Brain microvascular endothelial cell (primary cell): ENCODE data around the gene FARS2.

Source experiments
- DNase-seq: peaks from one replicate; pipeline ENCODE4 v3.0.0-alpha.2; 2020
- H3K27ac ChIP-seq: fragments of 250-450 bp; sonication (Bioruptor Pico); 2 replicates; pipeline ENCODE4 v1.5.1; 2020; ENCODE audit warnings: mild to moderate bottlenecking, moderate library complexity
- H3K27me3 ChIP-seq: fragments of 250-450 bp; sonication (Bioruptor Pico); replicated peaks from 2 replicates; pipeline ENCODE4 v1.5.1; 2020; ENCODE audit warnings: mild to moderate bottlenecking
- H3K36me3 ChIP-seq: fragments of 250-450 bp; sonication (Bioruptor Pico); replicated peaks from 2 replicates; pipeline ENCODE4 v1.5.1; 2020; ENCODE audit warnings: mild to moderate bottlenecking
- H3K4me3 ChIP-seq: 2 replicates; pipeline ENCODE4 v1.5.1; 2011; ENCODE audit warnings: low read depth, mild to moderate bottlenecking, control low read depth, low read length, moderate library complexity
- in situ Hi-C: cut with HindIII; loops from 2 replicates; pipeline ENCODE4 v1.10.0; 2017; ENCODE audit warnings: low sequenced_read_pairs, low pct_ligation_motif_present
- TF ChIP-seq, protein P1 (sequence below): IDR thresholded peaks from 2 replicates; pipeline ENCODE4 v1.5.1; 2011; ENCODE audit warnings: low read depth, mild to moderate bottlenecking, moderate library complexity, low read length, control low read depth, inconsistent platforms; ENCODE audit errors: missing control alignments

Gene FARS2

DNA sequence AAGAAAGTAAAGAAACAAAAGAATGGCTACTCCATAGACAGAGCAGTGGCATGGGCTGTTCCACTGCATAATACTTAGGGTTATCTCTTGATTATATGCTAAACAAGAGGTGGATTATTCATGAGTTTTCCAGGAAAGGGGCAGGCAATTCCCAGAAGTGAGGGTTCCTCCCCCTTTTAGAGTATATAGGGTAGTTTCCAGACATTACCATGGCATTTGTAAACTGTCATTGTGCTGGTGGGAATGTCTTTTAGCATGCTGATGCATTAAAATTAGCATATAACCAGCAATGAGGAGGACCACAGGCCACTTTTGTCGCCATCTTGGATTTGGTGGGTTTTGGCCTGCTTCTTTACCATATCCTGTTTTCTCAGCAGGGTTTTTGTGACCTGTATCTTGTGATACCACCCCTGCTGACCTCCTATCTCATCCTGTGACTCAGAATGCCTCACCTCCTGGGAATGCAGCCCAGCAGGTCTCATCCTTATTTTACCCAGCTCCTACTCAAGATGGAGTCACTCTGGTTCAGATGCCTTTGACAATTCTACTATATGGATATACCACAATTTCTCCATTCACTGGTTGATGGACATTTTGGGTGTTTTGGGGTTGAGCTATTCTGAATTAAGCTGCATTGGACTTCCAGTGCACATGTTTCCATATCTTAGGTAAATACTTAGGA is 280.6 kb downstream of the FARS2 start:
- H3K4me3 ChIP-seq = no peak overlapping the region
- no peaks in the 10 kb centered on the region for H3K27me3 ChIP-seq
- no peak overlapping the region for H3K27ac ChIP-seq
- in situ Hi-C loops = no loop called here
- TF ChIP-seq, protein P1, sequence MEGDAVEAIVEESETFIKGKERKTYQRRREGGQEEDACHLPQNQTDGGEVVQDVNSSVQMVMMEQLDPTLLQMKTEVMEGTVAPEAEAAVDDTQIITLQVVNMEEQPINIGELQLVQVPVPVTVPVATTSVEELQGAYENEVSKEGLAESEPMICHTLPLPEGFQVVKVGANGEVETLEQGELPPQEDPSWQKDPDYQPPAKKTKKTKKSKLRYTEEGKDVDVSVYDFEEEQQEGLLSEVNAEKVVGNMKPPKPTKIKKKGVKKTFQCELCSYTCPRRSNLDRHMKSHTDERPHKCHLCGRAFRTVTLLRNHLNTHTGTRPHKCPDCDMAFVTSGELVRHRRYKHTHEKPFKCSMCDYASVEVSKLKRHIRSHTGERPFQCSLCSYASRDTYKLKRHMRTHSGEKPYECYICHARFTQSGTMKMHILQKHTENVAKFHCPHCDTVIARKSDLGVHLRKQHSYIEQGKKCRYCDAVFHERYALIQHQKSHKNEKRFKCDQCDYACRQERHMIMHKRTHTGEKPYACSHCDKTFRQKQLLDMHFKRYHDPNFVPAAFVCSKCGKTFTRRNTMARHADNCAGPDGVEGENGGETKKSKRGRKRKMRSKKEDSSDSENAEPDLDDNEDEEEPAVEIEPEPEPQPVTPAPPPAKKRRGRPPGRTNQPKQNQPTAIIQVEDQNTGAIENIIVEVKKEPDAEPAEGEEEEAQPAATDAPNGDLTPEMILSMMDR = no peak
- no peaks in the 10 kb centered on the region for H3K36me3 ChIP-seq
- peak; percentile 20 for DNase-seq

DNA sequence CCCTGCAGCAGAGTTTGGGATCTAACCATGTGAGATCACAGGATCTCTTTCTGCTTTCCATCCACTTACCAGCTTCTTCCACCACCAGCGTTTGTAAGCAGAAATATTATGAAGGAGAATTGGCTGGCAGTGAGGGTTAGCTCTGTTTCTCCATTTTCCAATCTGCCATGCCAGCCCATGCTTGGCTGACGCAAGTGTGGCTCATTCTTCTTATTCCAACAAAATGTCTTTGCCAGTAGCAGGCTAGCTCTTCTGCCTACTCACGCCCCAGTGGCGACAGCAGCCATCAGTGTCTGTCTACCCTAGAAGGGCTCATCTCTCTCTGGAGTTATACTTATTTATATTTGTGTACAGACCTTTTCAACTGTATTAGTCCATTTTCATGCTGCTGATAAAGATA is 286.2 kb downstream of the FARS2 start:
- no peak for DNase-seq
- TF ChIP-seq, protein P1 = no peak
- Histone ChIP-seq H3K27ac (no peak overlapping the region), H3K36me3 (no peaks in the 10 kb centered on the region), H3K27me3 (no peaks in the 10 kb centered on the region), H3K4me3 (no peak overlapping the region)
- in situ Hi-C loops = no loop called here

DNA sequence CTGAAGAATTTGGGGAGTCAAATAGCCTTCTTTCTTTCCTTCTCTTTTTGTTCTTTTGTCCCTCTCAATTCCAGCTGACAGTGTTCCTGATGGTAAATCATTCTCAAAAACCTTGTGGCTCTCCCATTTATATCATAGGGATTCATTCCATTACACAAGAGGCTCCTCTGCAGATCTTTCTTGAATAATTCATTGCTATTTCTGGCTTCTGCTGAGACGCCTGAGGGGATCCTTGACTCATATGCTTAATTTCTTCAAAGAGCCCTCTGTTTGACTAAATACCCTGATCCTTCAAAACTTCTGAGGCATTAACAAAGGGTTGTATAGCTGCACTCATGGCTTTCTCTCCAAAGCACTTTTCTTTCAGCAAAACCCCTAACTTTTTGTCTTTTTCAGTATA is 289.3 kb downstream of the FARS2 start:
- in situ Hi-C loops = no loop called here
- Histone ChIP-seq H3K27me3 (no peaks in the 10 kb centered on the region), H3K36me3 (no peaks in the 10 kb centered on the region), H3K27ac (no peak overlapping the region), H3K4me3 (no peak overlapping the region)
- no peak for DNase-seq
- TF ChIP-seq, protein P1 = no peak

DNA sequence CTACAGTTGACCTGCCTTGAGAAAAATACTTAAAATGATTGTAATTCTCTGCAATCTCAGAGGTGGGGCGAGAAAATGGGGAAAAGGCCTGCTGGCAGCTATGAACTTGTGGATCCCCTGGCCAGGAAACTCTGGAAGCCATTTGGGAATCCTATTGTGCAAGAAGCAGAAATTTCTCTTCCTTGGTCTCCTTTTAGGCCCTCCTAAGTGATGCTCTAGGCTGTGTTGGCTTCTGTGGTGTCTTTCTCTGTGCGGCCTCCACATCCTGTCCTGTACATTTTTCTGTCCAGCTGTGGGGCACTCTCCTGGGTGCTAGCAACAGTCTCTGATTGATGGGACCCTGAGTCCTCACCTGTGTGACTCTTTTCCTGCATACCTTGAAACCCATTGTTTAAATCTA is 290.9 kb downstream of the FARS2 start:
- TF ChIP-seq, protein P1 = no peak
- in situ Hi-C loops = no loop called here
- H3K36me3 ChIP-seq = no peaks in the 10 kb centered on the region

DNA sequence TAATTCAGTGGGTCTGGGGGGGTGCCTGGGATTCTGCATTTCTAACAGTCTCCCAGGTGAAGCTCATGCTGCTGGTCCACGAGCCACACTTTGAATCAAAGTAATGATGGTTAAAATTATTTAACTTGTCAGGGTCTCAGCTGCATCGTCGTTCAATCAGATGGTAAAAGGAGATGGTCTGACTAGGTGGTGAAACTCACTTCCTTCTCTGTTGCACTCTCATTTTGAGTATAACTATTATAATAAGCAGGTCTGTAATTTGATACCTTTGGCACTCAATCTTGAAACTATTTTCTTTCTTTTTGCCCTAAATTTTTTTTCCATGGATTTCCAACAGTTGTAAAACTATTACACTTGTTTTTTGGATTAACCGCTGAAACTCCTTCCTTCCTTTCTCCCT is 292.5 kb downstream of the FARS2 start:
- Histone ChIP-seq H3K27me3 (no peaks in the 10 kb centered on the region), H3K4me3 (no peak overlapping the region), H3K36me3 (no peaks in the 10 kb centered on the region), H3K27ac (no peak overlapping the region)
- in situ Hi-C loops = no loop called here
- TF ChIP-seq, protein P1 = no peak
- no peak for DNase-seq

More for the DNA sequence above, 290.9 kb downstream of the FARS2 start:
- DNase-seq = no peak
- H3K27ac ChIP-seq = no peak overlapping the region
- no peaks in the 10 kb centered on the region for H3K27me3 ChIP-seq
- no peak overlapping the region for H3K4me3 ChIP-seq

DNA sequence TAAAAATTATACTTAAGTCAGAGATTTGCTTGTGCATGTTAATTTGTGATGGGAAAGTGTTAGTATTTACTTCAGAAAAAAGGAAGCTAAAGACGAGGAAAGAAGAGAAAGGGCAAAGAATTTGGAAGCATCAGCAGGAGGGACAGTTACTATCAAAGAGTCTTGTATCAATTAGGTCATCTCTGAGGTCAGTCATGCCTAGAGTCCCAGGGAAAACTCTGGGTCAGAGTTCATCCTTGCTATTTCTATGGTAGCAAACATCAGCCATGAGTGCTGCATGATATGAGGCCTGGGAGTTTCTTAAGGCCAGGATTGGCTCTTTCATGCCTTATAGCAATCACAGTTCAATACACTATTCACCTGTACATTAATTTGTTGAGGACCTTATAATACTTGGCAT is 292.9 kb downstream of the FARS2 start:
- no peaks in the 10 kb centered on the region for H3K27me3 ChIP-seq
- no peak overlapping the region for H3K27ac ChIP-seq
- DNase-seq = no peak
- H3K36me3 ChIP-seq = no peaks in the 10 kb centered on the region
- in situ Hi-C loops = no loop called here
- TF ChIP-seq, protein P1 = no peak
- no peak overlapping the region for H3K4me3 ChIP-seq
